Breast epithelium (tissue), 4 donors: ENCODE results near the gene HCFC2. TPM values are rescaled to one million over a fixed set of nuclear protein-coding genes. Genes with fewer than 3 reads are reported as not detected.

Experiments
- DNase-seq, 2 donors: peaks; one replicate each; pipeline ENCODE4 v3.0.0-alpha.2; 2019; ENCODE audit warnings: low spot score in 2 of 2
- H3K27ac ChIP-seq, 2 donors: fragments of 200-600 bp; sonication (generic) in 1 of 2; one replicate each; pipeline ENCODE4 v1.5.1; 2016 to 2019; ENCODE audit warnings: mild to moderate bottlenecking in 1 of 2
- H3K27me3 ChIP-seq, 2 donors: fragments of 200-600 bp; sonication (generic) in 1 of 2; one replicate each; pipeline versions ENCODE4 v1.5.1 to v1.6.0; 2017 to 2019; ENCODE audit warnings: control low read depth in 1 of 2, mild to moderate bottlenecking in 1 of 2
- H3K36me3 ChIP-seq: fragments of 200-600 bp; one replicate; pipeline ENCODE4 v1.5.1; 2019
- H3K4me1 ChIP-seq, 2 donors: fragments of 200-600 bp; sonication (generic); one replicate each; pipeline ENCODE4 v1.5.1; 2016 to 2019; ENCODE audit warnings: control low read depth in 1 of 2
- H3K4me3 ChIP-seq, 3 donors: fragments of 200-600 bp; sonication (generic); 1 replicate in 2 of 3; 2 replicates in 1 of 3; pipeline ENCODE4 v1.5.1; 2016 to 2019; ENCODE audit warnings: mild to moderate bottlenecking in 3 of 3, moderate library complexity in 2 of 3
- H3K9me3 ChIP-seq, 2 donors: fragments of 200-600 bp; sonication (generic) in 1 of 2; one replicate each; pipeline ENCODE4 v1.5.1; 2016 to 2019; ENCODE audit warnings: control low read depth in 1 of 2
- POLR2A ChIP-seq: fragments of 450-650 bp; IDR thresholded peaks from one replicate; pipeline ENCODE4 v1.6.1; 2016; ENCODE audit warnings: antibody characterized with exemption, mild to moderate bottlenecking, moderate library complexity
- POLR2AphosphoS5 ChIP-seq, 3 donors: sonication (generic); formaldehyde crosslinking; IDR thresholded peaks; one replicate each; pipeline ENCODE4 v1.6.1; 2017; ENCODE audit warnings: antibody characterized with exemption in 3 of 3
- intact Hi-C: fragments of 100-400 bp; cut with DNase I; formaldehyde crosslinking; loops from one replicate; pipeline ENCODE4 v1.15.1; 2023; ENCODE audit warnings: low total_unique reads
- total RNA-seq, 3 donors: library from RNA; depleted of rRNA; stranded (reverse); fragments of >200 nt; gene quantifications; one replicate each; pipeline ENCODE4 v1.1.0, GENCODE V29; 2016
- TF ChIP-seq, protein P1 (sequence below), 3 donors: fragments of 450-650 bp; IDR thresholded peaks; one replicate each; pipeline ENCODE4 v1.5.1; 2016 to 2017; ENCODE audit warnings: antibody characterized with exemption in 3 of 3, mild to moderate bottlenecking in 3 of 3, moderate library complexity in 3 of 3

HCFC2 gene
- total RNA-seq, 3 donors from 2014 or later = 20.3 to 26.2 (median 23.2) TPM

DNA sequence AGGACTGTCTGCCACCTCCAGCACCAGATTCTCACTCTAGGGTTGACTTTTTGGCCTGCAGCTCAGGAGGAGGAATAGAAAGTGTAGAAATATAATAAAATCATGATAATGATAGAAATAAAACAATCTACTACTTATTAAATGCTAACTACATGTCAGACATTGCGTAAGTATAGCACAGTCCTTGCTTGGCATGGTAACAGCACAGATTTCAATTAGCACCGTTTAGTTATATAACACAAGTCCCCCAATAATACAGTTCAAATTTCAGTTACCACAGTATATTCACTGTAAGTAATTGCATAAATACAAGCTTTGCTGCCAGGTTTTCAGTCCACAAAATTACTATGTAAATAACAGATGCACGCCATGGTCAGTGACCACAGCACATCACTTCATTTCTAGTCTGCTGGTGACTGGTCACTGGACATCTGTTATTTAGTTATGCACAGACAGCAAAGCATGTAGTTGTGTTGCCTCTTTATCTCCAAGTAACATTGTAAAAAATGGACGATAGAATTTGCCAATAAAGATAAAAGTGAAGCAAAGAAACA is 7.8 kb upstream of the HCFC2 start:
- Histone ChIP-seq H3K36me3 (no peaks in the 10 kb centered on the region), H3K4me3 (no peak overlapping the region), H3K27me3 (no peaks in the 10 kb centered on the region), H3K4me1 (no peaks in the 10 kb centered on the region), H3K9me3 (no peaks in the 10 kb centered on the region), H3K27ac (peak overlapping the region; percentile 66 to 75)
- intact Hi-C loops = no loop called here
- TF ChIP-seq, protein P1, sequence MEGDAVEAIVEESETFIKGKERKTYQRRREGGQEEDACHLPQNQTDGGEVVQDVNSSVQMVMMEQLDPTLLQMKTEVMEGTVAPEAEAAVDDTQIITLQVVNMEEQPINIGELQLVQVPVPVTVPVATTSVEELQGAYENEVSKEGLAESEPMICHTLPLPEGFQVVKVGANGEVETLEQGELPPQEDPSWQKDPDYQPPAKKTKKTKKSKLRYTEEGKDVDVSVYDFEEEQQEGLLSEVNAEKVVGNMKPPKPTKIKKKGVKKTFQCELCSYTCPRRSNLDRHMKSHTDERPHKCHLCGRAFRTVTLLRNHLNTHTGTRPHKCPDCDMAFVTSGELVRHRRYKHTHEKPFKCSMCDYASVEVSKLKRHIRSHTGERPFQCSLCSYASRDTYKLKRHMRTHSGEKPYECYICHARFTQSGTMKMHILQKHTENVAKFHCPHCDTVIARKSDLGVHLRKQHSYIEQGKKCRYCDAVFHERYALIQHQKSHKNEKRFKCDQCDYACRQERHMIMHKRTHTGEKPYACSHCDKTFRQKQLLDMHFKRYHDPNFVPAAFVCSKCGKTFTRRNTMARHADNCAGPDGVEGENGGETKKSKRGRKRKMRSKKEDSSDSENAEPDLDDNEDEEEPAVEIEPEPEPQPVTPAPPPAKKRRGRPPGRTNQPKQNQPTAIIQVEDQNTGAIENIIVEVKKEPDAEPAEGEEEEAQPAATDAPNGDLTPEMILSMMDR (IDR thresholded peaks at IDR 0.05) = no peak
- TF ChIP-seq POLR2A = no peak
- no peak for DNase-seq

DNA sequence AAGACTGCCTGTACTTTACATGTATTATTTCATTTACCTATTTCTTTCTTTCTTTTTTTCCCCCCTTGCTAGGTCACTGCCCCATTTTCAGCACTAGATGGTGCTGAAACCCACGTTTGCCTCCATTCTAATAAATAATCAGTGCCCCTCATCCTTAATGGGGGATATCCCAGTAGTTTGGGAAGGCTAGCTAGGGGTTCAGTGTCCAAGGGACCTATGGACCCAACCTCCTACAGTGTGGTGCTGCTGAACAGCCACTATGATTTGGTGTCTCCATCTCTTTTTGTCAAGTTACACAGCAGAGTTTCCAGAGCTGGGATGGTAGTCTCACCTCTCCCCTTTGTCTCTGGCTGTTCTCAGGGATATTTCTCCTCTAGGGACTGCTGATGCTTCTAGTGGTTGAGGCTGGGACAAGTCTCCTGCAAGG is 6.5 kb upstream of the HCFC2 start:
- no peak overlapping the region for H3K4me3 ChIP-seq
- DNase-seq = no peak
- H3K27ac ChIP-seq = no peak overlapping the region
- intact Hi-C loops = no loop called here
- H3K27me3 ChIP-seq = no peaks in the 10 kb centered on the region
- H3K36me3 ChIP-seq = no peaks in the 10 kb centered on the region
- H3K9me3 ChIP-seq = no peaks in the 10 kb centered on the region
- no peaks in the 10 kb centered on the region for H3K4me1 ChIP-seq
- TF ChIP-seq POLR2A (no peak), POLR2AphosphoS5 (IDR thresholded peaks at IDR 0.05) (no peak)
- TF ChIP-seq, protein P1 (IDR thresholded peaks at IDR 0.05) = peak in 1 of 3 donors; percentile 16

DNA sequence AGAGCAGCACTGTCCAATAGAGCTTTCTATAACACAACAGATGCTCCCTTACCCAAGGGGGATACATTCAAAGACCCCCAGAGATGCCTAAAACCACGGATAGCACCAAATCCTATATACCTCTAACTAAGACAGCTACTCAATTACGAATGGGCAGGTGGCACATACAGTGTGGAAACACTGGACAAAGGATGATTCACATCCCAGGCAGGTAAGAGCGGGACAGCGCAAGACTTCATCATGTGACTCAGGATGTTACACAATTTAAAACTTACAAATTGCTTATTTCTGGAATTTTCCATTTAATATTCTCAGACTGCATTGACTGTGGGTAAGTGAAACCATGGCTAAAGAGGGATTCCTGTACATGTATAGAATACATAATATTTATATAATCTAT is 5.5 kb upstream of the HCFC2 start:
- intact Hi-C loops = no loop called here
- Histone ChIP-seq H3K9me3 (no peaks in the 10 kb centered on the region), H3K36me3 (no peaks in the 10 kb centered on the region), H3K27ac (no peak overlapping the region), H3K4me1 (no peaks in the 10 kb centered on the region), H3K4me3 (no peak overlapping the region), H3K27me3 (no peaks in the 10 kb centered on the region)
- no peak for TF ChIP-seq POLR2A
- TF ChIP-seq, protein P1 (IDR thresholded peaks at IDR 0.05) = no peak
- TF ChIP-seq POLR2AphosphoS5 (IDR thresholded peaks at IDR 0.05) = no peak
- DNase-seq = no peak

DNA sequence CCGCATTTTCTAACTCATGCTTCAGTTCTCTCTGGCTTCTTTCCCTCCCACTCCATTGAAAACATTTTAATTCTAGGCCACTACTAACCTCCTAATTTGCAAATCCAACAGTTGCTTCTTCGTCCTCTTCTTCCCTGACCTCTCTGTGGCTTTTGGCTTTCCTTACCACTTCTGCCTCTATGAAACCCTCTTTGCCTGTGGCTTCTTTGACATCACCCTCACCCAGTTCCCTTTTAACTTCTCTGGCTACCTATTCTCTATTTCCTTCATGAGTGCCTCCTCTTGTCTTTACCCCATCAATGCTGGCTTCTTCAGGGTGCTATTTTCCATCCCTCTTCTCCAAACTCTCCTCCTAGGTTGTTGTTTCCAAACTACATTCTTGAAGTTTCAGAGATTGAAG is 4.4 kb upstream of the HCFC2 start:
- TF ChIP-seq, protein P1 (IDR thresholded peaks at IDR 0.05) = no peak
- TF ChIP-seq POLR2A (no peak), POLR2AphosphoS5 (IDR thresholded peaks at IDR 0.05) (no peak)
- no peaks in the 10 kb centered on the region for H3K9me3 ChIP-seq
- no peaks in the 10 kb centered on the region for H3K4me1 ChIP-seq
- no peak overlapping the region for H3K4me3 ChIP-seq
- no peak for DNase-seq
- peak overlapping the region in 1 of 2 donors; percentile 14 for H3K27ac ChIP-seq
- H3K36me3 ChIP-seq = no peaks in the 10 kb centered on the region
- H3K27me3 ChIP-seq = no peaks in the 10 kb centered on the region
- intact Hi-C loops = no loop called here

DNA sequence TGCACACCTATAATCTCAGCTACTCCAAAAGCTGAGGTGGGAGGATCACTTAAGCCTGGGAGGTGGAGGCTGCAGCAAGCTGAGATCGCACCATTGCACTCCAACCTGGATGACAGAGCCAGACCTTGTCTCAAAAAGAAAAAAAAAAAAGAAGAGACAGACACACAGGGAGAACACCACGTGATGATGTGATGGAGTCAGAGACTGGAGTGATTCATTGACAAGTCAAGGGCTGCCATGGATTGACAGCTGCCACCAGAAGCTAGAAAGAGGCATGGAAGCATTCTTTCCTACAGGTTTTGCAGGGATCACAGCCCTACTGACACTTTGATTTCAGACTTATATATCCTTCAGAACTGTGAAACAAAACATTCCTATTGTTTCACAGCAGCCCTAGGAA is 3.5 kb upstream of the HCFC2 start:
- TF ChIP-seq POLR2AphosphoS5 (IDR thresholded peaks at IDR 0.05) (no peak), POLR2A (no peak)
- TF ChIP-seq, protein P1 (IDR thresholded peaks at IDR 0.05) = no peak
- Histone ChIP-seq H3K27me3 (no peaks in the 10 kb centered on the region), H3K4me3 (no peak overlapping the region), H3K9me3 (no peaks in the 10 kb centered on the region), H3K27ac (no peak overlapping the region), H3K36me3 (no peaks in the 10 kb centered on the region), H3K4me1 (no peaks in the 10 kb centered on the region)
- intact Hi-C loops = no loop called here
- DNase-seq = no peak
